Nephron (organoid): ENCODE results near the gene ASTN2.

Experiments used
- H3K27ac Mint-ChIP-seq, 3 experiments: 2 replicates each; pipeline ENCODE4 v1.8.0; 2020; ENCODE audit warnings: mixed read lengths in 3 of 3, mild to moderate bottlenecking in 2 of 3, moderate library complexity in 1 of 3
- H3K27me3 Mint-ChIP-seq: 2 replicates; pipeline ENCODE4 v1.8.0; 2021; ENCODE audit warnings: low read depth, mild to moderate bottlenecking, moderate library complexity, mixed read lengths
- H3K36me3 Mint-ChIP-seq: 2 replicates; pipeline ENCODE4 v1.8.0; 2020; ENCODE audit warnings: low read depth, mixed read lengths
- H3K4me1 Mint-ChIP-seq: 2 replicates; pipeline ENCODE4 v1.8.0; 2020; ENCODE audit warnings: mixed read lengths
- H3K4me3 Mint-ChIP-seq, 3 experiments: 2 replicates each; pipeline ENCODE4 v1.8.0; 2020; ENCODE audit warnings: mild to moderate bottlenecking in 3 of 3, mixed read lengths in 3 of 3, moderate library complexity in 2 of 3
- H3K9me3 Mint-ChIP-seq: 2 replicates; pipeline ENCODE4 v1.8.0; 2020; ENCODE audit warnings: mixed read lengths
- TF ChIP-seq, protein P1 (sequence below), 3 experiments: fragments of 200-600 bp; sonication (generic); IDR thresholded peaks; one replicate each; pipeline ENCODE4 v1.5.0; 2021; ENCODE audit warnings: antibody characterized with exemption in 3 of 3; ENCODE audit not compliant: unreplicated experiment in 3 of 3

ASTN2 gene

DNA sequence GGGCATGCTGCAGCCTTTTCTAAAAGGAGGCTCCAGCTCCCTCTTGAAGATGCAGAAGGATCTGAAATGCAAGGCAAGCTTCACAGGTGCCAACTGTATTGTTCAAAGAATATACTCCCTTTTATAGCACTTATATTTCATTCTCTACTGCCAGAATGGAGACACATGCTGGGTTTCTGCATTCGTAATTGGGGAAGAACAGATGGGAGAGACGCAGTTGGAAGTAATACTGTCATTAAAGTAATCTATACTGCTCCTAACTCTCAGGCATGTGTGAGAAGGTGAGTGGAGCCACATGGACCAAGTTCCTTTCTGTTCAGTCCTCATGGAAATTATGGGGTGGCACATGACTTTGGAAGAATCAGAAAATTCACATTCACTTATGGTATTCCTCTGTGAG lies 501.3 kb downstream of the ASTN2 start:
- Mint-ChIP-seq H3K4me1 (no peaks in the 10 kb centered on the region), H3K9me3 (no peaks in the 10 kb centered on the region), H3K27me3 (peaks cover 19% of the 10 kb centered on the region), H3K27ac (no peak overlapping the region), H3K36me3 (no peaks in the 10 kb centered on the region), H3K4me3 (no peak overlapping the region)
- TF ChIP-seq, protein P1, sequence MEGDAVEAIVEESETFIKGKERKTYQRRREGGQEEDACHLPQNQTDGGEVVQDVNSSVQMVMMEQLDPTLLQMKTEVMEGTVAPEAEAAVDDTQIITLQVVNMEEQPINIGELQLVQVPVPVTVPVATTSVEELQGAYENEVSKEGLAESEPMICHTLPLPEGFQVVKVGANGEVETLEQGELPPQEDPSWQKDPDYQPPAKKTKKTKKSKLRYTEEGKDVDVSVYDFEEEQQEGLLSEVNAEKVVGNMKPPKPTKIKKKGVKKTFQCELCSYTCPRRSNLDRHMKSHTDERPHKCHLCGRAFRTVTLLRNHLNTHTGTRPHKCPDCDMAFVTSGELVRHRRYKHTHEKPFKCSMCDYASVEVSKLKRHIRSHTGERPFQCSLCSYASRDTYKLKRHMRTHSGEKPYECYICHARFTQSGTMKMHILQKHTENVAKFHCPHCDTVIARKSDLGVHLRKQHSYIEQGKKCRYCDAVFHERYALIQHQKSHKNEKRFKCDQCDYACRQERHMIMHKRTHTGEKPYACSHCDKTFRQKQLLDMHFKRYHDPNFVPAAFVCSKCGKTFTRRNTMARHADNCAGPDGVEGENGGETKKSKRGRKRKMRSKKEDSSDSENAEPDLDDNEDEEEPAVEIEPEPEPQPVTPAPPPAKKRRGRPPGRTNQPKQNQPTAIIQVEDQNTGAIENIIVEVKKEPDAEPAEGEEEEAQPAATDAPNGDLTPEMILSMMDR (IDR thresholded peaks at IDR 0.05; ENCODE audit: unreplicated experiment in 3 of 3): no peak

DNA sequence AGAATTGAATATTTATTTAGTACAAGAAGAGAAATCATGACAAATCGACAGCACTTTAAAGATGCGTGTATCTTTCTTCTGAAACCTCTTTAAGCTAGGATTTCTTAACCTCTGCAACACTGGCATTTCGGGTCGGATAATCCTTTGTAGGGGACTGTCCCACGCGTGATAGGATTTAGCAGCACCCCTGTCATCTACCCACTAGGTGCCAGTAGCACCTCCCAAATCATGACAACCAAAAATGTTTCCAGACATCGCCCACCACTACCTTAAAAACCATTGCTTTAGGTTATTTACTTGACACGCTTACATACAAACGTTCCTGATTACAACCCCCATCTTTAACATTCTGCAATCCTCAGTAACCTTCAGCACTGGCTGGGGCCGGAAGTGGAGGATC lies 504.7 kb downstream of the ASTN2 start:
- Mint-ChIP-seq H3K4me3 (no peak overlapping the region), H3K4me1 (no peaks in the 10 kb centered on the region), H3K27me3 (peaks cover 19% of the 10 kb centered on the region), H3K27ac (no peak overlapping the region), H3K36me3 (no peaks in the 10 kb centered on the region), H3K9me3 (no peaks in the 10 kb centered on the region)
- TF ChIP-seq, protein P1 (IDR thresholded peaks at IDR 0.05; ENCODE audit: unreplicated experiment in 3 of 3): no peak

DNA sequence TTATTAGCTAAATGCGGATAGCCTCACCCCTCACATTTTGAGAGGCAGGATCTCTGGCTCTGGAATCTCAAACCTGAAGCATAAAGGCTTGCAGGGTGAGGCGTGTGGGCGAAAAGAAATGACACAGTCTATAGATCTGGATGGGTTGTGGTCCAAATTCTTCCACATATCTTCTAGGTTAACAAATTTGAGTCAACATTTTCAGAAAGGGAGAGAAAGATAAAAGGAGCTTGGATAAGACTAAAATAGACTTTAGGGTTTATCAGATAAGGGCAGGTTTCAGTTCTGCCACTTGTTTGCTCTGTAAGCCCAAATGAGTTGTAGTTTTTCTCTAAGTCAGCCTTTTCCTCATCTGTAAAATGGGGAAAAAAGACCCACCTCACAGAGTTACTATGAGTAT lies 506.9 kb downstream of the ASTN2 start:
- H3K27ac Mint-ChIP-seq: no peak overlapping the region

DNA sequence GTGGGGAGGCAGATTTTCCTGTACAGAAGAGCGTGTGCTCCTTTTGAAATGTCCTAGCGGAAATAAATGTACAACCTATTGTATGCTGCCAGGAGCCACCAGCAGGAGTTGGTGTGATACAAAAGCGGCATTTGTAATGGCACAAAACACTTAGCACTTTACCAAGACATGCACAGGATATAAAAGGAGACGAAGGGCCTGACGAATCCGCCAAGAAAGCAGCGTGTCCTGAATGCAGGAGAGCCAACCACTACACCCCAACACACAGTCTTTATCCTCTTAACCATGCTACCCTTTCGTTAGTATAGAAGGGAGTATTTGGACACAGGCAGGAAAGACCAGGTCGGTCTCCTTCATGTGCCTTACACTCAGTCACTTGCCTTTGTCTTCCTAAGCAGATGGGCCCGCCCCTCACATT lies 509.7 kb downstream of the ASTN2 start:
- peaks cover 9% of the 10 kb centered on the region for H3K27me3 Mint-ChIP-seq
- peaks cover 5% of the 10 kb centered on the region for H3K9me3 Mint-ChIP-seq
- H3K4me3 Mint-ChIP-seq: no peak overlapping the region
- H3K27ac Mint-ChIP-seq: no peak overlapping the region
- H3K36me3 Mint-ChIP-seq: no peaks in the 10 kb centered on the region
- TF ChIP-seq, protein P1 (IDR thresholded peaks at IDR 0.05; ENCODE audit: unreplicated experiment in 3 of 3): no peak
- H3K4me1 Mint-ChIP-seq: no peaks in the 10 kb centered on the region

More for the DNA sequence above, 506.9 kb downstream of the ASTN2 start:
- Mint-ChIP-seq H3K4me3 (no peak overlapping the region), H3K36me3 (no peaks in the 10 kb centered on the region), H3K27me3 (peaks cover 10% of the 10 kb centered on the region), H3K4me1 (no peaks in the 10 kb centered on the region), H3K9me3 (no peaks in the 10 kb centered on the region)
- TF ChIP-seq, protein P1 (IDR thresholded peaks at IDR 0.05; ENCODE audit: unreplicated experiment in 3 of 3): no peak

DNA sequence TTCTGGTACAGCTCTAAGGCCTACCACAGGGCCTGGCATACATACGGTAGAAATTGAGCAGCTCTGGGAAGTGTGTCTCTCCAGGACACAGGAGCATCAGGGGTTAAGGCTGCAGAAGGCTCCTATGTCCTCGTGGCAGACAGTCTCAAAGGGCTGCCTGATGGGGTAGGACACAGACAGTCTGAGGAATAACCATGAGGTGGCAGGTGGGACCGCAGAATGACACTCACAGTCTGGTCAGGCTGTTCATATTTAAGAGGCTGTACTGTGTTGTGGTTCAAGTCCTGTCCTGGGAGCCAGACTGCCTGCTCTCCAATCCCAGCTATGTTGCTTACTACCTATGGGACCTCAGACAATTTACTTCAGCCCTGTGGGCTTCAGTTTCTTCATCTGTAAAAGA lies 510.7 kb downstream of the ASTN2 start:
- TF ChIP-seq, protein P1 (IDR thresholded peaks at IDR 0.05; ENCODE audit: unreplicated experiment in 3 of 3): no peak
- Mint-ChIP-seq H3K4me3 (no peak overlapping the region), H3K27ac (no peak overlapping the region), H3K4me1 (no peaks in the 10 kb centered on the region), H3K9me3 (peaks cover 11% of the 10 kb centered on the region), H3K36me3 (no peaks in the 10 kb centered on the region), H3K27me3 (peaks cover 3% of the 10 kb centered on the region)

DNA sequence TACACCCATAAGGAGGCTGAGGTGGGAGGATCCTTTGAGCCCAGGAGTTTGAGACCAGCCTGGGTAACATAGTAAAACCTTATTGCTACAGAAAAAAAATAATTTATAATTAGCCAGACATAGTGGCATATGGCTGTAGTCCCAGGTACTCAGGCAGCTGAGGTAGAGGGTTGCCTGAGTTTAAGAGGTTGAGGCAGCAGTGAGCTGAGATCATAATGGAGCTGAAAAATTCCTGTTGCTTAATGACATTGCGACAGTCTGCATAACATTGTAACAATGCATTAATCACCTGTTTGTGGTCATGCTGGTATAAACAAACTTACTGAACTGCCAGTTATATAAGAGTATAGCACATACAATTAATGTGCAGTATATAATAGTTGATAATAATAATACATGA lies 513.6 kb downstream of the ASTN2 start:
- H3K27me3 Mint-ChIP-seq: peaks cover 3% of the 10 kb centered on the region
- no peak overlapping the region for H3K4me3 Mint-ChIP-seq
- TF ChIP-seq, protein P1 (IDR thresholded peaks at IDR 0.05; ENCODE audit: unreplicated experiment in 3 of 3): no peak
- peaks cover 11% of the 10 kb centered on the region for H3K9me3 Mint-ChIP-seq
- H3K36me3 Mint-ChIP-seq: no peaks in the 10 kb centered on the region
- H3K27ac Mint-ChIP-seq: no peak overlapping the region
- no peaks in the 10 kb centered on the region for H3K4me1 Mint-ChIP-seq
